UCSD-AML1 (cell line): ENCODE data around the gene AMER2.
A peak's percentile ranks its signal among the peaks of the same experiment; 100 is the strongest.

Experiments used
- DNase-seq: peaks from one replicate; lab custom pipeline; 2025; ENCODE audit not compliant: unreplicated experiment; lab: John Stamatoyannopoulos, UW

The AMER2 gene

DNA sequence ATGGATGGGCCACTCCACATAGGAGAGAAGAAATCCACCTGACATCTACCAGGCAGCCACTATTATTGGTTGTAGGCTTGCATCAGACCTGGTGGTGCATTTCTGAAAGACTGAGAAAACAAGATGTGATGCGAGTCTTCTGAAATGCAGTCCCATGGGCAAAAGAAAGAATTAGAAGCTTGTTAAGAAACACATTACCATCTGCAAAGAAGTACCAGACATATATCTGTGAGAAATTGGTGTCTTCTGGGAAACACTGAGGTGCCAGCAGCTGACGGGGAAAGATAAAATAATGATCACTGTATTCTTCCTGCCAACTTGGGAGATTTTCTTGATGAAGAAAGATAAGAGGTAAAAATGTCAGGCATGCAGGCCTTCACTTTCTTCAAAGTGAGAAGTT lies 14.4 kb downstream of the AMER2 start:
- no peak for DNase-seq

DNA sequence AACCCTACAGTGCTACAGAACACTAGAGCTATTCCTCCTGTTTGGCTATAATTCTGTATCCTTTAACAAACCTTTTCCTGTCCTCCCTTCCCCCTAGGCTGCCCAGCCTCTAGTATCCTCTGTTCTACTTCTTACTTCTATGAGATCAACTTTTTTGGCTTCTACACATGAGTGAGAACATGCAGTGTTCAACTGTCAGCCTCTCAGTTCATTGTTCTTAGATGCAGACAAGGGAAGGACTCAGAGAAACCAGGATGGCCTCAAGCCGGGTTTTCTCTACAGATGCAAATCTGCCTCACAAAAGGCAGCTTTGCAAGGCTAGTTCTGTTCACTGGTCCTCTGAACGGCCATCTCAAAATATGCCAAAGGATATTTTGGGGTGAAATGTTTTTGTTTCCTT lies 18.4 kb downstream of the AMER2 start:
- DNase-seq: no peak

GRCh38 chr13:25151626-25152195 lies 20.4 kb downstream of the AMER2 start:
- DNase-seq: no peak

GRCh38 chr13:25149711-25150110 lies 22.4 kb downstream of the AMER2 start:
- DNase-seq: no peak

DNA sequence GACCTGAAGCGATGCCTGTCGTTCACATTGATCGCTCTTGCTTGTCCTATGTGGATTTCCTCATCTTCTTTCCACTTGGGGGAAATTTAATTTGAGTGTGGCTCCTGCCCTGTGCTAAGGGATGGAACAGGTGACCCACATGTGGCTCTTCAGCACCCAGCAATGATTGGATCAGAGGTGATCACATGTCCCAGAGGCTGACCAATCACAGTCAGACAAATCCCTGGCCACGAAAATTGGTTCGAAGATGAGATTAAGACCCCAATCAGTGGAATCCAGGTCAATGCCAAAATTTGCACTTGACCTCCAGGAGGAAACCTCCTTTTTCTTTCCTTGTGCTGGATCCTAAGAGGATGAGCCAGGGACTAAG lies 23.7 kb downstream of the AMER2 start:
- DNase-seq: no peak

- DNase-seq: no peak
Measured at GRCh38 chr13:25147638-25148401, 24.3 kb downstream of the AMER2 start.

GRCh38 chr13:25143706-25144105 lies 28.4 kb downstream of the AMER2 start:
- no peak for DNase-seq

- DNase-seq: no peak
Measured at GRCh38 chr13:25141042-25141441, 31.0 kb downstream of the AMER2 start.

GRCh38 chr13:25137788-25138115 lies 34.3 kb downstream of the AMER2 start:
- DNase-seq: no peak

- no peak for DNase-seq
Measured at GRCh38 chr13:25136880-25137787, 35.0 kb downstream of the AMER2 start.

GRCh38 chr13:25135896-25136295 lies 36.2 kb downstream of the AMER2 start:
- no peak for DNase-seq

DNA sequence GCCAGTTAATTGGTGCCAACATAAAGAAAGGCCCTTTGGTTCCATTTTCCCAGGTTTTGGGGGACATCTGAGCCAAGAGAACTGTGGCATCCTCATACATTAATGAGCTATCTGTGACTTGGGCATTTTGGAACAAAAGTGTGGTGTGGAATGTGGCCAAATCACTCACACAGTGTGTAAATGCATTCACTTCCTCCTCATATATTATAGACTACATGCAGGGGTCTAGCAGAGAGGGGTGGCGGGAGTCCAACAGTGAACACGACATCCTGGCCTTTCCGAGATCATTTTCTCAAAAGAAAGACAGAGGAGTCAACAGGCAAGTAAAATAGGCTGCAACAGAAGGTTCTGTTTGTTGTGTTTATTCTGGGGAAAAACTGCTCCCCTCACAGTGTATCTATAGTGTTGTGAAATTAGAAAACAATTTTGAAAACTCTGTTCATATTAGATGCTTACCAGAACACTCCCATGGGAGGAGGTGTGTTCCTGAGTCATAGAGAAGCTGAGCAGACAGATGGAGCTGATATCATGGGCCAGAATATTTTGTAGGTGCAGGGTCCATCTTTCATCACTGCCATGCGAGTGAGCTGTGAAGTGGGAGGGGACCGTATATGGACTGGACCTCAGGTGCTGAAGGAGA lies 39.2 kb downstream of the AMER2 start:
- DNase-seq: no peak

DNA sequence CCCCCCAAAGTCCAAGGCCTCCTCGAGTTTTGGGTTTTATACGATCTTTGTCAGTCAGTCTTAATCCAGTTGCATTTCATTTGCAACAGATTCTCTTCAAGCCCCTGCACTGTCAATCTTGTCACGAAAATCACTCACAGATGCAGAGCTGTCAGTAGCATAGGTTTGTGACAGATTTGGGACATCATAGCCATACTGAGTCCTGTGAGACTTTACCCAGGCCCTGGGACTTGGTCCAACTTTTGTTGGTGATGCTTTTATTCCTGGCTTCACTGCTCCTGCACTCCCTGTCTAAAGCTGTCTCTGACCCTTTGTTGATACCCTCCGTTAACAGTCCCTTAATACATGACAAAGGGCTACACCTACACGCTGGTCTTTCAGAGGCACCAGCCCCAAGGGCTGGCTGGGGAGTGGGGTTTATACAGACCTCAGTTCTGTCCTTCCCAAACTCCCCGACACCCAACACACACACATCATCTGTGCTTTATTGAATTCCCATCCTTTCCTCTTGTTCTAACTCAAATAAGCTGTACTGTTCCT lies 40.1 kb downstream of the AMER2 start:
- no peak for DNase-seq

GRCh38 chr13:25130944-25131343 lies 41.1 kb downstream of the AMER2 start:
- no peak for DNase-seq

DNA sequence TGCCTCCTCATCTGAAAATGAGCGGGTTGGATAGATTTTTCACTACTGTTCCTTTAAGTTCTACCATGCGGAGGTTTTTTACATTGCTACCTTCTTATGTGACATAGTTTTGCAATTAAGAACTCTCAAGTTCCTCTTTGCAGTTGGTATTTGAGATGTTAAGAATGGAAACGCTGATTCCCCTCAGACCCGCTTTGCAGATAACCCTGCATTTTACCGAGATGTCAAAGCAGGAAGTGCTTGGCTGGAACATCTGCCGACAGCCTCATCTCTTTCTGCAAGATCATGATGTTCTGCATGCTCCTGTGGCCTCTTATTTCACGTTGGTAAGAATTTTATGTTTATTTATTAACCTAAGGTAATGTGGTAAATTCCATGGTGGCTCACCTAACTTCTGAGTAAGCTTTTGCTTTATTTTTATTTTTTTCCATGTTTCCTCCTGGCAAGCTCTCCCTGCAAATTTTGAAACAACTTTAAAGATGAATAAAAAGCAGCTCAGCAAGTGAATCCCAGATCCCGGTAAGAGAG lies 53.6 kb downstream of the AMER2 start:
- no peak for DNase-seq

- DNase-seq: no peak
Measured at GRCh38 chr13:25117312-25117711, 54.8 kb downstream of the AMER2 start.

GRCh38 chr13:25116044-25116443 lies 56.0 kb downstream of the AMER2 start:
- no peak for DNase-seq

DNA sequence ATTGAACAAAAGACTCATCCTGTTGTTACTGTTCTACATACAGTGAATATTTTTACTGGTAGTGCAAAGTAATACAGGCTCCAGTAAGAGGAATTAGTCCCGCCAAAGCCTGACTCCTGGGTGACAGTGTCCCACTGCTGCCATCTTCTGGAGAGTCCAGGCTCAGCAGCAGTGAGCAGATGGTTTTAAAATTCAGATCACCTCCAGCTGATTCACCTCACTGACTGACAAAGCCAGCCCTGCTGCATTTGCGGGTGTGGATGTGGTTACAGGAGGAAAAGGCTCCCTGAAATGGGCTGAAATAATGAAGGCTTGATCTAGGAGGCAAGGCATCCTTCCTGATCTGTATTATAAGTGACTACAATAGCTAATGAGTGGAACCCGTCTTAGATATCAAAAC lies 57.9 kb downstream of the AMER2 start:
- DNase-seq: peak; percentile 69

DNA sequence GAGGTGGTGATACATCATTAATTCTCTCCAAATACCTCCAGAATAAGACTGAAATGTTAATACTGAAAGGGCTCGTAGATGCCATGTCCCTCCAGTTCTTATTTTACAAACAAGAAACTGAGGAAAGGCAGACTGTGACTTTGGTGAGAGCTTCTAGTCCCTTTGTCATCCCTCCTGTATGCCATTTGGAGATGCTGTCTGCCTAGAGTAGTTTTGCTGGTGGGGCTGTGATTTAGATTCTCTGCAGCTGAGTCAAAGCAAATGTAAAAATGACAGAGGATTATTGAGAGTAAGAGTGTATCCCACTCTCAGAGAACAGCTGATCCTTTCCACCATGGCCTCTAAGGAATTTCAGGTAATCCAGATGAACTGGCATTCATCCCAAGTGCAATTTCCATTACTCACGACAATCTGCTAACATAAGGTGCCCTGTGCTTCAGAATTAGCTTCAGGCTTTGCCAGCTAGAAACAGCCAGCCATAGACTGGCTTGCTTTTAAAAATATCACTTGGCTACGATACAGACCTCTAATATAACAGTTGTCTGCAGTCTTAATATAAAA lies 59.3 kb downstream of the AMER2 start:
- DNase-seq: no peak
